Neural progenitor cell (in vitro differentiated cells): ENCODE results near the gene RAG2. TPM values are rescaled to one million over a fixed set of nuclear protein-coding genes. Genes with fewer than 3 reads are reported as not detected.

ENCODE experiments used
- DNase-seq: peaks from one replicate; pipeline ENCODE4 v3.0.0-alpha.2; 2016; ENCODE audit warnings: low spot score
- H2AFZ ChIP-seq: fragments of 200-600 bp; sonication (generic); replicated peaks from 2 replicates; pipeline ENCODE4 v1.6.1; 2016; ENCODE audit warnings: antibody characterized with exemption
- H3F3A ChIP-seq: fragments of 200-600 bp; sonication (generic); 2 replicates; pipeline ENCODE4 v1.6.1; 2016; ENCODE audit warnings: antibody characterized with exemption, low read depth
- H3K27ac ChIP-seq: fragments of 200-600 bp; sonication (generic); 2 replicates; pipeline ENCODE4 v1.5.1; 2016; ENCODE audit warnings: mild to moderate bottlenecking
- H3K27me3 ChIP-seq: fragments of 200-600 bp; sonication (generic); 2 replicates; pipeline ENCODE4 v1.6.1; 2016; ENCODE audit warnings: mild to moderate bottlenecking, moderate library complexity
- H3K36me3 ChIP-seq: fragments of 200-600 bp; sonication (generic); 2 replicates; pipeline ENCODE4 v1.5.1; 2016
- H3K4me1 ChIP-seq: fragments of 200-600 bp; sonication (generic); 2 replicates; pipeline ENCODE4 v1.6.1; 2016; ENCODE audit warnings: mixed run types
- H3K4me2 ChIP-seq: fragments of 200-600 bp; sonication (generic); 2 replicates; pipeline ENCODE4 v1.6.1; 2016
- H3K4me3 ChIP-seq: fragments of 200-600 bp; sonication (generic); 2 replicates; pipeline ENCODE4 v1.5.1; 2016
- H3K79me2 ChIP-seq: fragments of 200-600 bp; sonication (generic); 2 replicates; pipeline ENCODE4 v1.6.1; 2016; ENCODE audit warnings: low read depth
- H3K9ac ChIP-seq: fragments of 200-600 bp; sonication (generic); 2 replicates; pipeline ENCODE4 v1.6.1; 2016
- H3K9me3 ChIP-seq: fragments of 200-600 bp; sonication (generic); 2 replicates; pipeline ENCODE4 v1.5.1; 2016; ENCODE audit warnings: low read depth
- H4K20me1 ChIP-seq: fragments of 200-600 bp; sonication (generic); 2 replicates; pipeline ENCODE4 v1.6.1; 2016; ENCODE audit warnings: low read depth
- H3K27ac Mint-ChIP-seq: 3 replicates; pipeline ENCODE4 v1.8.0; 2021; ENCODE audit warnings: mixed read lengths
- H3K27me3 Mint-ChIP-seq: 2 replicates; pipeline ENCODE4 v1.8.0; 2022; ENCODE audit warnings: low read depth, mild to moderate bottlenecking, inconsistent platforms, moderate library complexity, mixed read lengths; ENCODE audit not compliant: insufficient read depth
- H3K36me3 Mint-ChIP-seq: 3 replicates; pipeline ENCODE4 v1.8.0; 2021; ENCODE audit warnings: mixed read lengths
- H3K4me1 Mint-ChIP-seq: 3 replicates; pipeline ENCODE4 v1.8.0; 2021; ENCODE audit warnings: mixed read lengths
- H3K4me3 Mint-ChIP-seq: 3 replicates; pipeline ENCODE4 v1.8.0; 2021; ENCODE audit warnings: mild to moderate bottlenecking, moderate library complexity, mixed read lengths
- H3K9me3 Mint-ChIP-seq: 3 replicates; pipeline ENCODE4 v1.8.0; 2020; ENCODE audit warnings: mixed read lengths
- CTCF ChIP-seq: fragments of 200-600 bp; sonication (generic); IDR thresholded peaks from 2 replicates; pipeline ENCODE4 v1.5.1; 2017; ENCODE audit warnings: antibody characterized with exemption, mild to moderate bottlenecking
- EZH2 ChIP-seq: fragments of 200-600 bp; sonication (generic); IDR thresholded peaks from 2 replicates; pipeline ENCODE4 v1.6.1; 2017; ENCODE audit warnings: antibody characterized with exemption, mild to moderate bottlenecking, moderate library complexity
- EZH2phosphoT487 ChIP-seq: fragments of 200-600 bp; sonication (generic); IDR thresholded peaks from 2 replicates; pipeline ENCODE4 v1.6.1; 2017; ENCODE audit warnings: antibody characterized with exemption
- total RNA-seq: library from RNA; depleted of rRNA; stranded (reverse); fragments of >200 nt; gene quantifications from 2 replicates; pipeline ENCODE4 v1.2.3, GENCODE V29; 2015; ENCODE audit warnings: low replicate concordance

The RAG2 gene
- 0.06 and 0.15 TPM in 2 replicates for total RNA-seq

GRCh38 chr11:36598051-36598450, at the start of gene RAG2:
Gene RAG2, minus strand, starts transcription at chr11:36598236. Its CDS starts 4,068 bp downstream, at chr11:36594168.
- no peak for TF ChIP-seq EZH2
- no peak for TF ChIP-seq EZH2phosphoT487
- no peak for TF ChIP-seq CTCF
- Histone ChIP-seq H3K9me3 (no peaks in the 10 kb centered on the region), H3K79me2 (peaks cover 10% of the 10 kb centered on the region)

GRCh38 chr11:36638556-36638955, 40.5 kb upstream of the RAG2 start:
- H3K9me3 ChIP-seq, result no peaks in the 10 kb centered on the region
- H3K27ac Mint-ChIP-seq, result no peak overlapping the region
- H3K9me3 Mint-ChIP-seq, result peaks cover 8% of the 10 kb centered on the region
- no peaks in the 10 kb centered on the region for H3F3A ChIP-seq
- H4K20me1 ChIP-seq, result no peaks in the 10 kb centered on the region
- H3K27ac ChIP-seq, result no peak overlapping the region
- H3K4me3 ChIP-seq, result no peak overlapping the region
- no peak overlapping the region for H3K4me2 ChIP-seq
- H3K36me3 ChIP-seq, result no peaks in the 10 kb centered on the region
- H2AFZ ChIP-seq, result no peak overlapping the region
- no peaks in the 10 kb centered on the region for H3K4me1 ChIP-seq
- no peak overlapping the region for H3K9ac ChIP-seq
- H3K27me3 Mint-ChIP-seq, result no peaks in the 10 kb centered on the region
- peaks cover 17% of the 10 kb centered on the region for H3K36me3 Mint-ChIP-seq
- H3K4me1 Mint-ChIP-seq, result no peaks in the 10 kb centered on the region
- DNase-seq, result no peak
- H3K4me3 Mint-ChIP-seq, result no peak overlapping the region
- no peaks in the 10 kb centered on the region for H3K27me3 ChIP-seq
- TF ChIP-seq EZH2phosphoT487 (no peak), CTCF (no peak), EZH2 (no peak)
- H3K79me2 ChIP-seq, result no peaks in the 10 kb centered on the region

More at GRCh38 chr11:36598051-36598450, at the start of gene RAG2:
- Mint-ChIP-seq H3K27me3 (peaks cover 3% of the 10 kb centered on the region), H3K4me3 (no peak within 1 kb of the TSS), H3K27ac (no peak within 1 kb of the TSS), H3K4me1 (peaks cover 9% of the 10 kb centered on the region), H3K36me3 (no peaks in the 10 kb centered on the region), H3K9me3 (no peaks in the 10 kb centered on the region)
- H2AFZ ChIP-seq, result no peak within 1 kb of the TSS
- H3K4me1 ChIP-seq, result peaks cover 9% of the 10 kb centered on the region
- no peaks in the 10 kb centered on the region for H3K36me3 ChIP-seq
- H3K9ac ChIP-seq, result no peak within 1 kb of the TSS
- H3K27ac ChIP-seq, result no peak within 1 kb of the TSS
- no peaks in the 10 kb centered on the region for H4K20me1 ChIP-seq
- no peak within 1 kb of the TSS for H3K4me3 ChIP-seq
- no peak within 1 kb of the TSS for H3K4me2 ChIP-seq
- peaks cover 4% of the 10 kb centered on the region for H3F3A ChIP-seq
- no peak for DNase-seq
- peaks cover 2% of the 10 kb centered on the region for H3K27me3 ChIP-seq

- Mint-ChIP-seq H3K4me1 (peaks cover 6% of the 10 kb centered on the region), H3K4me3 (no peak overlapping the region), H3K27me3 (no peaks in the 10 kb centered on the region), H3K36me3 (peaks cover 13% of the 10 kb centered on the region), H3K27ac (no peak overlapping the region), H3K9me3 (no peaks in the 10 kb centered on the region)
- TF ChIP-seq EZH2phosphoT487 (no peak), EZH2 (no peak), CTCF (no peak)
- no peak overlapping the region for H3K4me3 ChIP-seq
- no peak overlapping the region for H3K9ac ChIP-seq
- H3K4me2 ChIP-seq, result no peak overlapping the region
- no peaks in the 10 kb centered on the region for H3K9me3 ChIP-seq
- no peaks in the 10 kb centered on the region for H3F3A ChIP-seq
- DNase-seq, result no peak
- no peaks in the 10 kb centered on the region for H3K27me3 ChIP-seq
- H3K27ac ChIP-seq, result no peak overlapping the region
- H3K36me3 ChIP-seq, result no peaks in the 10 kb centered on the region
- no peaks in the 10 kb centered on the region for H3K79me2 ChIP-seq
- H2AFZ ChIP-seq, result no peak overlapping the region
- H3K4me1 ChIP-seq, result peaks cover 11% of the 10 kb centered on the region
- no peaks in the 10 kb centered on the region for H4K20me1 ChIP-seq
Measured at GRCh38 chr11:36635066-36635862, 37.2 kb upstream of the RAG2 start.
